Skeletal muscle satellite cell (primary cell): ENCODE data around the gene DUS4L. TPM values are rescaled to one million over a fixed set of nuclear protein-coding genes. Genes with fewer than 3 reads are reported as not detected.

Source experiments
- H3K27me3 ChIP-seq: 2 replicates; pipeline ENCODE4 v1.7.0; 2013; ENCODE audit warnings: low read length; ENCODE audit not compliant: control insufficient read depth, insufficient read depth
- H3K36me3 ChIP-seq: 2 replicates; pipeline ENCODE4 v1.7.0; 2013; ENCODE audit warnings: mild to moderate bottlenecking, control low read depth, low read length; ENCODE audit not compliant: insufficient read depth
- H3K4me1 ChIP-seq: 2 replicates; pipeline ENCODE4 v1.7.0; 2013; ENCODE audit warnings: low read length; ENCODE audit not compliant: control insufficient read depth, insufficient read depth
- H3K4me2 ChIP-seq: 2 replicates; pipeline ENCODE4 v1.7.0; 2013; ENCODE audit warnings: mild to moderate bottlenecking, low read length
- H3K4me3 ChIP-seq: 2 replicates; pipeline ENCODE4 v1.7.0; 2013; ENCODE audit warnings: low read length
- H3K9ac ChIP-seq: 2 replicates; pipeline ENCODE4 v1.7.0; 2013; ENCODE audit warnings: mild to moderate bottlenecking, low read depth, low read length, moderate library complexity
- H3K9me3 ChIP-seq: replicated peaks from 2 replicates; pipeline ENCODE4 v1.7.0; 2013; ENCODE audit warnings: mild to moderate bottlenecking, control low read depth, low read length
- small RNA-seq: library from RNA; depleted of rRNA; stranded (forward); fragments of <200 nt; gene quantifications from one replicate; pipeline ENCODE3, GENCODE V24; 2012

DUS4L gene

DNA sequence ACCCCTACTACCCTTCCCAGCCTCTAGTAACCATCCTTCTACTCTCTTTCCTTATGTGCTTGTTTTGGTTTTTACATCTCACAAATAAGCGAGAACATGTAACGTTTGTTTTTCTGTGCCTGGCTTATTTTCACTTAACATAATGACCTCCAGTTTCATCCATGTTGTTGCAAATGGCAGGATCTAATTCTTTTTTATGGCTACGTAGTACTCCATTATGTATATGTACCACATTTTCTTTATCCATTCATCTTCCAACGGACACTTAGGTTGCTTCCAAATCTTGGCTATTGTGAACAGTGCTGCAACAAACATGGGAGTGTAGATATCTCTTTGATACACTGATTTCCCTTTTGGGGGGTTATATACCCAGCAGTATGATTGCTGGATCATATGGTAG, 63.2 kb downstream of the DUS4L start:
- no peak overlapping the region for H3K9ac ChIP-seq
- no peaks in the 10 kb centered on the region for H3K9me3 ChIP-seq
- peaks cover 10% of the 10 kb centered on the region for H3K36me3 ChIP-seq
- H3K27me3 ChIP-seq = no peaks in the 10 kb centered on the region
- no peak overlapping the region for H3K4me2 ChIP-seq
- H3K4me1 ChIP-seq = peaks cover 10% of the 10 kb centered on the region
- H3K4me3 ChIP-seq = no peak overlapping the region

Small RNA genes within 50 kb of the gene (small RNA-seq; reads per million reads assigned to genes)
- not detected for gene RF01233
